GM06990 (cell line): ENCODE results near the gene OSBP2.
A peak's percentile ranks its signal among the peaks of the same experiment; 100 is the strongest.

ENCODE experiments used
- DNase-seq: peaks from one replicate; pipeline ENCODE4 v3.0.0-alpha.2; 2011; ENCODE audit not compliant: insufficient read length; ENCODE audit errors: extremely low read depth
- H3K27me3 ChIP-seq: replicated peaks from 2 replicates; pipeline ENCODE4 v1.6.0; 2011; ENCODE audit warnings: low read length; ENCODE audit not compliant: control insufficient read depth, insufficient read depth
- H3K36me3 ChIP-seq: 2 replicates; pipeline ENCODE4 v1.5.1; 2011; ENCODE audit warnings: low read length; ENCODE audit not compliant: control insufficient read depth, insufficient read depth
- H3K4me3 ChIP-seq: replicated peaks from 2 replicates; pipeline ENCODE4 v1.5.1; 2011; ENCODE audit warnings: low read depth, mild to moderate bottlenecking, control low read depth, low read length
- CTCF ChIP-seq: IDR thresholded peaks from 2 replicates; pipeline ENCODE4 v1.5.1; 2011; ENCODE audit warnings: low read length, control low read depth, mild to moderate bottlenecking, inconsistent platforms; ENCODE audit not compliant: insufficient read depth, poor library complexity, severe bottlenecking

The OSBP2 gene

GRCh38 chr22:30866216-30866615, 171.5 kb downstream of the OSBP2 start:
- no peak for DNase-seq
- H3K27me3 ChIP-seq, result no peaks in the 10 kb centered on the region
- no peak for TF ChIP-seq CTCF
- no peak overlapping the region for H3K4me3 ChIP-seq
- no peaks in the 10 kb centered on the region for H3K36me3 ChIP-seq

- TF ChIP-seq CTCF, result peak; percentile 29
- DNase-seq, result no peak
Observed at GRCh38 chr22:30866811-30867271, 172.2 kb downstream of the OSBP2 start.

GRCh38 chr22:30867746-30868662, 173.3 kb downstream of the OSBP2 start:
- TF ChIP-seq CTCF, result no peak
- no peaks in the 10 kb centered on the region for H3K36me3 ChIP-seq
- H3K27me3 ChIP-seq, result no peaks in the 10 kb centered on the region; the same call in 1 of the 2 replicates
- no peak for DNase-seq
- H3K4me3 ChIP-seq, result no peak overlapping the region

More at GRCh38 chr22:30866811-30867271, 172.2 kb downstream of the OSBP2 start:
- Histone ChIP-seq H3K27me3 (no peaks in the 10 kb centered on the region; the same call in 1 of the 2 replicates), H3K36me3 (no peaks in the 10 kb centered on the region), H3K4me3 (no peak overlapping the region)

GRCh38 chr22:30868663-30869385, 174.2 kb downstream of the OSBP2 start:
- H3K36me3 ChIP-seq, result no peaks in the 10 kb centered on the region
- no peak overlapping the region for H3K4me3 ChIP-seq
- TF ChIP-seq CTCF, result no peak
- H3K27me3 ChIP-seq, result no peaks in the 10 kb centered on the region; the same call in 1 of the 2 replicates
- DNase-seq, result no peak

- no peak overlapping the region for H3K4me3 ChIP-seq
- TF ChIP-seq CTCF, result no peak
- no peak for DNase-seq
- H3K36me3 ChIP-seq, result no peaks in the 10 kb centered on the region
- H3K27me3 ChIP-seq, result no peaks in the 10 kb centered on the region; the same call in 1 of the 2 replicates
Observed at GRCh38 chr22:30869667-30870395, 175.2 kb downstream of the OSBP2 start.
